GM21717 (cell line): ENCODE results near the gene ARHGEF3.

Source experiments
- ATAC-seq: cut with Tn5 transposase; IDR thresholded peaks from one replicate; pipeline ENCODE4 v1.9.1; 2021; ENCODE audit warnings: mild to moderate bottlenecking, moderate library complexity; ENCODE audit not compliant: unreplicated experiment

Gene ARHGEF3

DNA sequence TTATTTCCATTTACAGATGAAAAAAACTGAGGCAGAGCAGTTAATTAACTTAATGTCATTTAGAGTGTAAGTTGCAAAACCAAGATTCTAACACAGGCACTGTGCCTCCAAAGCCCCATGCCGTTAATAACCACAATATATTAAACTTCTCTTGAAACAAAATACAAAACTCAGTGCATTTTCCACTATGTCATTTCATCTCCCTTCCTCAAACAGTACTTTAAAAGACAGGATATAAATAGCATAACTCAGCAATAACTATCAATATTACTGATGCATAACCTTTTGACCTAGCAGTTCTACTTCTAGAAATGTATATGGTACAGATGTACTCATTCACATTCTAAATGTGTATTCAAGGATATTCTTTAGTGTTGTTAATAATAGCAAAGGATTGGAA lies 113.6 kb downstream of the ARHGEF3 start:
- ATAC-seq = no peak

DNA sequence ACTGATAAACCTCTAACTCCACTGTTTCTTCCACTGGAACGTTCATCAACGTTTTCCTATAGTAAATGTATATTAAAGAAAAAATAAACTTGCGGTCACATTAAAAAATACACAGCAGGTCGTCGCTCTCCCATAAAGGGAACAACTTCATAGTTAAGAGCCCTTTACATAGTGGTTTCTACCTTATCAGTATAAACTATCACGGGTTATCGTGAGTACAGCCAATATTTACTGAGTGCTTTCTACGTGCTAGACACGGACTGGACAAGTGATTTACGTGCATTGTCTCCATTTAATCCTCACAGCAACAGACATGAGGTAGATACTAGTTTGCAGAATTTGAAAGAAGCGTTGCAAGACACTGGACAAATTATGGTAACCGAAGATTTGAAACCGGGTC lies 117.7 kb downstream of the ARHGEF3 start:
- no peak for ATAC-seq

DNA sequence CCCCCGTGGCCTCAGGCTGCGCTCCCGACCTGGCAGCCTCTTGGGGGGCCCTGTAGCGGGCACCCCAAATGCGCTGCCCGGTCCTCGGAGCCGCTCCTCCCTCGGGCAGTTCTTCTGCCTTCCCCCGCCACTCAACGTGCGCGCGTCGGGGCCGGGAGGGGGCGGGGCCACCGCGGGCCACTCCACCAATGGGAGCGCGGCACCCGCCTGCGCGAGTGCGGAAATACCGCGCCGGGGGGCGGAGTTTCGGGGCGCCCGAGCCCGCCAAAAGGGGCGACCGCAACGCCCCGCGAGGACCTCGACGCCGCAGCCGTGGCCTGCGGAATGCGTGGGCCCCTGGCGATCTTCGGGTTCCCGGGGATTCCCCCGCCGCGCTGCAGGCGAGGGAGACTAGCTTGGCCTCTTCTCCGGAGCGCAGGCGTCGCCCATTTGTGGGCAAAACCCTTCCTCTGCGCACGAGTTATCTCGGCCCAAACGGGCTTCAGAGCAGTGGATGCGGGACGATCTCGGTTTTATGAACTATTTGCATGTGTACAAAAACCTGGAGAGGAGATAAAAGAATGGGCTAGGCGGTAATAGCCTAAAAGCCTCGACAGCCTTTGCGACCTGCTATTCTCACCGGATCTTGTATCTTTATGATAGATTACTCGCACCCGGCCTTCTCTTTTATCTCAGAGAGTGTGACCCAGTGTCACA lies 118.5 kb downstream of the ARHGEF3 start, which contains the start of gene TASOR:
TSS of gene TASOR (minus strand) at position 144 of the 696 bp plus-strand sequence. CDS start 259 bp downstream, outside the sequence.
- peak; percentile 77 for ATAC-seq

DNA sequence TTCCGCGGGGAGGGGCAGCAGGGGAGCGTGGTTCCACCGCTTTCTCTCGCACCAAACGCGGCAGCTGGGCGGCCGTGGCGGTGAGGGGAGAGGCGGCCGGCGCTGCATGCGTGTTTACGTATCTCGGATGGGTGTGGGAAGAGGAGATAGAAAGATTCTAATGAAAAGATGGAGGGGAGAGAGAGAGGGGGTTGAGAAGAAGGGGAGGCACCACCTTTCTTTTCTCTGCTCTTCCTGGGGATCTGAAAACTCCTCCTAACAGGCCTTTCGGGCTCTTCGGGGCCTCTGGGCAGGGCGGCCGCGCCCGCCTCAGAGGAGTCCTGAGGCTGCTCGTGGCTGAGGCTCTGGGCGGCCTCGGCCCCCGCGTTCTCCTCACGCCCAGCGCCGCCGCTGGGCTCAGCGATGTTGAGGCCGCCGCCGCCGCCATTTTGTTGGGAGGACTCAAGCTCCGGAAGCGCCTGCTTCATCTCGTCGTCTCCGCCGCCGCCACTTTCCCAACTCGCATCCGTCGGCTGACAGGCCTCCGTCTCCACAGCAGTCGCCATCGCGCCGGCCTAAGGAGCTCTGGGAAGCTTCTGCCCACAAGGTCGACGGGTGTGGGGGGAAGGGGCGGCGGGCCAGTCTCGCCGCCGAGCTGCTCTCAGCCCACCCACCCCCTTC lies 119.2 kb downstream of the ARHGEF3 start:
- ATAC-seq = peak; percentile 79

DNA sequence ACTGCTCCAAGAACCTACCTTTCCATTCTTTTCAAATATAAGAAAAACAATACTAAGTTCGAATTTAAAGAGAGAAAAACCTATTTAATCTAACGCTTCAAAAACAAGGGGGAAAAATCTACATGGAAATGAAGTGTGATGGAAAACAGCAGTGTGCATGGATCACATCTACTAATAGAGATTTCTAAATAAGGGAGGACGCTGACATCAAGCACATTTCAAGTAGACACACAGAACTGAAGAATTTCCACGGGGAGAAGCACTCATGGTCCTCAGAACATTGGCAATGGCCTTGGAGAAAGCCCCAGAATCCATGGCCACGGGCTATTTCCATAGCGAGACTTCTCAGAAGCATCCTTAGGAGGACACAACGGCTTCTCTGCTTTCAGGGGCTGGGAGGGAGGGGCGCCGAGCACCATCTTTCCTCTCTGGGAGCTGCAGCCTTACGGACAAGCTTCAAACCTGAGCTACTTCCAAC lies 119.7 kb downstream of the ARHGEF3 start:
- ATAC-seq = no peak

DNA sequence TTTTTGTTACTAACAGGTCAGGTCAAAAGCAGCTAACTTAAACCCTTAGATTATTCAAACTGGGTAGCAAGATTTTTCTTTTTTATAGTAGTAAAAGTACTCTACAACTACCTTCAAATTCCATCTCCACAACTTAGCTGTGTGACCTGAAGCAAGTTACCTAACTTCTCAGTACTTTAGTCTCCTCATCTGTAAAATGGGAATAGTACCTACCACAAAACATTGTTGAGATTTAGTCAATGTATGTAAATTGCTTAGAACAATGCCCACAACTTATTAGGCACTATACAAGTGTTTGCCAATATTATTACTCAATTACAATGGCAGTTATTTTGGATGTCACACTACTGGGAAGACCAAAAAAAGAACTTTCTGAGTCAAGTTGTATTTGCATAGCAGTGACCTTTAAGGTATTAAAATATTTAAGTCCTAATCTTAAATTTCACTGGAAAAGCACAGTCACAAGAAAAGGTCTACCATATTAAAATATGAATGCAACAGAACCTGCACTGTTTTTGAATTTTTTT lies 121.6 kb downstream of the ARHGEF3 start:
- no peak for ATAC-seq
